ENCODE data around the gene DEPP1. TPM values are rescaled to one million over a fixed set of nuclear protein-coding genes. Genes with fewer than 3 reads are reported as not detected.

The DEPP1 gene
- total and polyA plus RNA-seq, 3 donors from 2014 or later: 29.1 to 84.9 (median 33.1) TPM

DNA sequence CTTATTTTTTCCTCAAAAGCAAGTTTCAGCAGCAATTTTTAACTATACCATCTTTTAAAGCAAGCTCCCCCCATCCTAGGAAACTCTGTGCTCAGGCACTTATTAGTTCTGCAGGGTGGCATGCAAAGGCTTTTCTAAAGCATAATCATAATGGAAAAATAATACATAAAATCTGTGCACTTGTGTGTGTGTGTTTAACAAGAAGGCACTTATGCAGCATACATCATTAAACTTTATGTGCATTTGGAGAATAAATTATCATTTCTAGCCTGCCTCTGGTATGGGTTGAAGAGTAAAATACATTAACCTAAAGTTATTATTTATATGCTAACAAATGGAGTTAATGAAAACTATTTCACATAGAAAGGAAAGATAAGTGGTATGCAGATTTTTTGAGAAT is 24.6 kb downstream of the DEPP1 start:
- Histone ChIP-seq H3K36me3 (ENCODE audit: low read depth, missing control alignments) (no peaks in the 10 kb centered on the region), H3K27ac (no peak overlapping the region), H3K9me3 (no peaks in the 10 kb centered on the region), H3K4me3 (no peak overlapping the region), H3K27me3 (no peaks in the 10 kb centered on the region), H3K4me1 (peaks cover 18% of the 10 kb centered on the region)
- intact Hi-C loops (cut with DNase I; ENCODE audit: low total_unique reads): no loop called here
- no peak for DNase-seq
- TF ChIP-seq POLR2A (IDR thresholded peaks at IDR 0.05): no peak
- TF ChIP-seq, protein P1, sequence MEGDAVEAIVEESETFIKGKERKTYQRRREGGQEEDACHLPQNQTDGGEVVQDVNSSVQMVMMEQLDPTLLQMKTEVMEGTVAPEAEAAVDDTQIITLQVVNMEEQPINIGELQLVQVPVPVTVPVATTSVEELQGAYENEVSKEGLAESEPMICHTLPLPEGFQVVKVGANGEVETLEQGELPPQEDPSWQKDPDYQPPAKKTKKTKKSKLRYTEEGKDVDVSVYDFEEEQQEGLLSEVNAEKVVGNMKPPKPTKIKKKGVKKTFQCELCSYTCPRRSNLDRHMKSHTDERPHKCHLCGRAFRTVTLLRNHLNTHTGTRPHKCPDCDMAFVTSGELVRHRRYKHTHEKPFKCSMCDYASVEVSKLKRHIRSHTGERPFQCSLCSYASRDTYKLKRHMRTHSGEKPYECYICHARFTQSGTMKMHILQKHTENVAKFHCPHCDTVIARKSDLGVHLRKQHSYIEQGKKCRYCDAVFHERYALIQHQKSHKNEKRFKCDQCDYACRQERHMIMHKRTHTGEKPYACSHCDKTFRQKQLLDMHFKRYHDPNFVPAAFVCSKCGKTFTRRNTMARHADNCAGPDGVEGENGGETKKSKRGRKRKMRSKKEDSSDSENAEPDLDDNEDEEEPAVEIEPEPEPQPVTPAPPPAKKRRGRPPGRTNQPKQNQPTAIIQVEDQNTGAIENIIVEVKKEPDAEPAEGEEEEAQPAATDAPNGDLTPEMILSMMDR (IDR thresholded peaks at IDR 0.05): no peak

DNA sequence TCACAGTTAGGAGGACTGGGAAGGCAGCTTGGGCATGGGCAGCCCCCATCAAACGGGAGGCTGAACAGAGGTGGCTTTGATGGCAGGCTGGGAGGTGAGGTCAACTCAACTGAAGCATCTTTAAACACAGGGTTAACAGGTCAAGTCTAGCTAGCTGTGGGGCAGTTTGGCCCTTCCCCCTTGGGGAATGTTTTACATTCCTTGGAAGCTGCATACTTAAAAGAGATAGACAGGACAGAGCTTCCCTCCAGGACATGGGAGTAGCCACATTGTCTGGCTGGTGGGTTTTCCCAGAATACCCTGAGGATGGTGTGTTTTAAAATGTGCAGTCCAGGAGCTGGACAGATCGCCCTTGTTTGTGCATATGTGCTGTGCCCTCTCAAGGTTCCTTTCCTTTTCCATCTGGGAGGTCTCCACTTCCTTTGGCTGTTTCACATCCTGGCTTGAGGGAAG is 25.8 kb downstream of the DEPP1 start:
- H3K27ac ChIP-seq: no peak overlapping the region
- H3K4me3 ChIP-seq: no peak overlapping the region
- 51 to 56% methylated on average over 2 of the region's 2 CpGs for WGBS, 2 donors
- intact Hi-C loops (cut with DNase I; ENCODE audit: low total_unique reads): no loop called here
- peaks cover 18% of the 10 kb centered on the region for H3K4me1 ChIP-seq
- H3K9me3 ChIP-seq: no peaks in the 10 kb centered on the region
- no peaks in the 10 kb centered on the region for H3K27me3 ChIP-seq
- TF ChIP-seq, protein P1 (IDR thresholded peaks at IDR 0.05): no peak
- TF ChIP-seq POLR2A (IDR thresholded peaks at IDR 0.05): no peak
- H3K36me3 ChIP-seq (ENCODE audit: low read depth, missing control alignments): no peaks in the 10 kb centered on the region
- DNase-seq: no peak

DNA sequence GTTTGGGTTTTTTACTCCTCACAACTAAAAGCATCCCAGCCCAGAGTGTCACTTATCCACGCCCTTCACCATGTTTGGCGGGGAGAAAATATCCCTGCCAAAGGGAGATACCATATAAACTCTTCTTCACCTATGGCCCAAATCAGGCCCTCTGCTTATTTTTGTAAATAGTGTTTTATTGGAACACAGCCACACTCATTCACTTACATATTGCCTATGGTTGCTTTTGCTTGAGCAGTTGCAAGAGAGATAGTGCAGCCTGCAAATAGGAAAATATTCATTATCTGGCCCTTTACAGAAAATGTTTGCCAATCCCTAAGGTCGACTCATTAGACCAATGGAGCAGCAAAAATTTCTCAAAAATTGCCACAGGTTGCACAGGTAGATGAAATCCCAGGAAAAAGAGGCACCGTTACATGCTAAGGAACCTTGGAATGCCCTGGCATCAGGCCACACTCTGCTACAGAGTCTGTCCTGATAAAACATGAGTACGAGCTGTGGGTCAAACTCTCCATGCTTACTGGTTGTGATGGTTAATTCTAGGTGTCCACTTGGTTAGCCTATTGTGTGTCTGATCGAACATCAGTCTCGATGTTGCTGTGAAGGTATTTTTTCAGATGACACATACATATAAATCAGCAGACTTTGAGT is 26.9 kb downstream of the DEPP1 start:
- TF ChIP-seq, protein P1 (IDR thresholded peaks at IDR 0.05): no peak
- no peak for TF ChIP-seq POLR2A (IDR thresholded peaks at IDR 0.05)
- Histone ChIP-seq H3K4me1 (peaks cover 17% of the 10 kb centered on the region), H3K27ac (no peak overlapping the region), H3K27me3 (no peaks in the 10 kb centered on the region), H3K9me3 (no peaks in the 10 kb centered on the region), H3K36me3 (ENCODE audit: low read depth, missing control alignments) (no peaks in the 10 kb centered on the region), H3K4me3 (no peak overlapping the region)
- no peak for DNase-seq
- WGBS, 2 donors: 86 to 88% methylated on average over 7 of the region's 7 CpGs
- intact Hi-C loops (cut with DNase I; ENCODE audit: low total_unique reads): no loop called here

DNA sequence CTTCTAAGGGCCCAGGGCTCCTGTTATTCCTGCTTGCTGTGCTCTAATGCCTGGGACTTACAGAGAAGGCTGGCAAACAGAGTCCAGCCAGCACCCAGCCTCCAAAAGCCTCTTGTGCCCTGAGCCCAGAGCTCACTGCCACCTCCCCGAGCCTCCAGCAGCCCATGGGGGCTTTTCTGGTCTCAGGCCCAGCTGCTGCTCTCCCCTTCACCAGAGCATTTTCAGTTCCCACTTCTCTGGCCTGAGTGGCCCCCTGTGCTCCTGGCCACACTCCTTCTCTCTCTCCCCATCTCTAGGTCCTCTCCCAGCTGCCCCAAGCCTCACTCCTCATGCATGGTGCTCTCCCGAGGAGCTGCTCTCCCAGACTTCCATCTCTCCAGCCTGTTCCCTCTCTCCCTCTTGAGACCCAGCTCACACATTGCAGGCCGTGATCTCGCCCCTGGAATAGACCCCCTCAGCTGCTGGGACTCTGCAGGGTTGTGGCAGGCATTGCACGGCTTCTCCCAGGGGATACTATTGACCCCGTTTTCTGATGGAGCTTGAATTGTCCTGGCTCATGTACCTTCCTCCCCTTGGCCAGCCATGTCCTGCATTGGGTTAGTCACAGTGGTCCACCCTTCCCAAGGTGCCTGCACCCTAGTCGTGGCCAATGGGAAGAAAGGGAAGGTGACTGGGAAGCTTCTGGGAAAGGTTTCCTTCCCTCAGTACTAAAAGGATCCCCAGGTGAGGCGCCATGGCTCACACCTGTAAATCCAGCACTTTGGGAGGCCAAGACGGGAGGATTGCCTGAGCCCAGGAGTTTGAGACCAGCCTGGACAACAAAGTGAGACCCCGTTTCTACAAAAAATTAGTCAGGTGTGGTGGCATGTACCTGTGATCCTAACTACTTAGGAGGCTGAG is 28.0 kb downstream of the DEPP1 start:
- no peak overlapping the region for H3K27ac ChIP-seq
- H3K4me3 ChIP-seq: no peak overlapping the region
- H3K36me3 ChIP-seq (ENCODE audit: low read depth, missing control alignments): no peaks in the 10 kb centered on the region
- H3K9me3 ChIP-seq: no peaks in the 10 kb centered on the region
- H3K27me3 ChIP-seq: no peaks in the 10 kb centered on the region
- intact Hi-C loops (cut with DNase I; ENCODE audit: low total_unique reads): no loop called here
- peaks cover 7% of the 10 kb centered on the region for H3K4me1 ChIP-seq
- WGBS, 2 donors: 87 to 92% methylated on average over 10 of the region's 10 CpGs
- no peak for TF ChIP-seq POLR2A (IDR thresholded peaks at IDR 0.05)
- DNase-seq: no peak

DNA sequence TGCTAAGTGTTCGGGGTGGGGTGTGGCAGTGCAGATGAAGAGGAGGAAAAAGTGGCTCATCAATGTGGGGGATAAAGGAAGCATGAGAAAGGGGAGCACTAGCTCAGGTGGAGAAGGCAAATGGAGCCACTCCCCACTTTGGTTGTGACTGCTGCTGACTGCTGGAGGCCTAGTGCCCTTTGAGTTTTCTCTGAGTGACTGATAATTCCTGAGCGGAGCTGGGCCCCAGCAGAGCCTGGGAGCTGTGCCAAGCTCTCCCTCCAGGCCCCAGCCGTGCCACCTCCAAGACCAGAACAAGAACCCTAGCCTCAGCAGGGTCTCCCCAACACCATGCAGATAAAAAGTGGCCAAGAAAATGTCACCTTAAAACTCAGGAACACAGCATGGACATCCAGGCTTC is 28.7 kb downstream of the DEPP1 start:
- WGBS, 2 donors: 74 to 77% methylated on average over 3 of the region's 3 CpGs
- DNase-seq: no peak
- no peaks in the 10 kb centered on the region for H3K36me3 ChIP-seq (ENCODE audit: low read depth, missing control alignments)
- H3K4me1 ChIP-seq: peaks cover 3% of the 10 kb centered on the region
- H3K9me3 ChIP-seq: no peaks in the 10 kb centered on the region
- no peaks in the 10 kb centered on the region for H3K27me3 ChIP-seq
- no peak overlapping the region for H3K27ac ChIP-seq
- intact Hi-C loops (cut with DNase I; ENCODE audit: low total_unique reads): no loop called here
- H3K4me3 ChIP-seq: no peak overlapping the region
- TF ChIP-seq, protein P1 (IDR thresholded peaks at IDR 0.05): no peak
- TF ChIP-seq POLR2A (IDR thresholded peaks at IDR 0.05): no peak
